GM12878 (cell line): ENCODE data around the gene CSF2. TPM values are rescaled to one million over a fixed set of nuclear protein-coding genes. Genes with fewer than 3 reads are reported as not detected.

Source experiments
- ATAC-seq: fragments of 200-7000 bp; cut with Tn5 transposase; 3 replicates; pipeline ENCODE4 v1.9.1; 2020; ENCODE audit warnings: mild to moderate bottlenecking, moderate library complexity
- BruUV-seq: library from RNA; stranded (reverse); fragments of 400-500 nt; replicated peaks from 2 replicates; lab custom pipeline; 2021; lab: Mats Ljungman, UMichigan
- CTCF ChIA-PET: fragments of 300-600 bp; sonication (Branson Sonifier 250); formaldehyde crosslinking; extraction: SDS; loops from one replicate; lab custom pipeline; 2021; ENCODE audit warnings: inconsistent platforms; lab: Yijun Ruan, JAX
- POLR2A ChIA-PET: fragments of 350-600 bp; formaldehyde crosslinking; extraction: SDS; loops from one replicate; lab custom pipeline; 2021; ENCODE audit warnings: inconsistent platforms; lab: Charles Lee
- RAD21 ChIA-PET: fragments of 300-600 bp; sonication (Branson Sonifier 250); formaldehyde crosslinking; loops from one replicate; lab custom pipeline; 2023; ENCODE audit warnings: antibody characterized with exemption; ENCODE audit not compliant: unreplicated experiment; lab: Charles Lee
- SMC1A ChIA-PET: fragments of 300-600 bp; sonication (Branson Sonifier 250); formaldehyde crosslinking; loops from one replicate; lab custom pipeline; 2023; ENCODE audit not compliant: unreplicated experiment, uncharacterized antibody; lab: Charles Lee
- DNase-seq: peaks from one replicate; pipeline ENCODE4 v3.0.0-alpha.2; 2011; ENCODE audit warnings: low read depth, low spot score
- FAIRE-seq: peaks from 3 replicates; lab custom pipeline; 2011; peaks lifted over from hg19 to GRCh38; lab: Jason Lieb, UNC
- H2AFZ ChIP-seq: 2 replicates; pipeline ENCODE4 v1.6.0; 2011; ENCODE audit warnings: low read depth, low read length, control low read depth; ENCODE audit not compliant: control insufficient read depth
- H3K27ac ChIP-seq: 2 replicates; pipeline ENCODE4 v1.5.1; 2011; ENCODE audit warnings: control low read depth; ENCODE audit not compliant: control insufficient read depth, insufficient read depth
- H3K27me3 ChIP-seq, 2 experiments: replicated peaks in 1 of 2; 2 replicates each; pipeline versions ENCODE4 v1.6.0 to v1.6.1; 2011; ENCODE audit warnings: low read length in 1 of 2; ENCODE audit not compliant: control insufficient read depth in 2 of 2, insufficient read depth in 2 of 2
- H3K36me3 ChIP-seq, 2 experiments: 2 replicates each; pipeline ENCODE4 v1.5.1; 2011; ENCODE audit warnings: low read length in 1 of 2; ENCODE audit not compliant: control insufficient read depth in 2 of 2, insufficient read depth in 2 of 2
- H3K4me1 ChIP-seq: 2 replicates; pipeline ENCODE4 v1.6.1; 2011; ENCODE audit warnings: mild to moderate bottlenecking, low read length, moderate library complexity, mixed read lengths; ENCODE audit not compliant: control insufficient read depth, insufficient read depth
- H3K4me2 ChIP-seq: 2 replicates; pipeline ENCODE4 v1.6.0; 2011; ENCODE audit warnings: control low read depth; ENCODE audit not compliant: control insufficient read depth, insufficient read depth
- H3K4me3 ChIP-seq: fragments of 200-600 bp; sonication (generic); 2 replicates; pipeline ENCODE4 v1.5.1; 2016
- H3K79me2 ChIP-seq: 2 replicates; pipeline ENCODE4 v1.6.0; 2011; ENCODE audit warnings: low read length; ENCODE audit not compliant: control insufficient read depth, insufficient read depth
- H3K9ac ChIP-seq: 2 replicates; pipeline ENCODE4 v1.8.0; 2011; ENCODE audit warnings: low read length, control low read depth, mixed read lengths; ENCODE audit not compliant: control insufficient read depth, insufficient read depth
- H3K9me3 ChIP-seq: replicated peaks from 3 replicates; pipeline ENCODE4 v1.5.1; 2011; ENCODE audit warnings: mild to moderate bottlenecking, low read length; ENCODE audit not compliant: control insufficient read depth, insufficient read depth
- H4K20me1 ChIP-seq: 2 replicates; pipeline ENCODE4 v1.6.0; 2011; ENCODE audit not compliant: control insufficient read depth, insufficient read depth
- BCL3 ChIP-seq: IDR thresholded peaks from 2 replicates; pipeline ENCODE4 v1.6.1; 2011; ENCODE audit warnings: borderline replicate concordance, low read depth, mild to moderate bottlenecking, moderate library complexity, low read length; ENCODE audit not compliant: insufficient read depth, poor library complexity, severe bottlenecking
- CREB1 ChIP-seq: IDR thresholded peaks from 2 replicates; pipeline ENCODE4 v1.6.1; 2012; ENCODE audit warnings: low read depth, mild to moderate bottlenecking, inconsistent platforms
- CTCF ChIP-seq, 3 experiments: IDR thresholded peaks in 2 of 3; conservative IDR thresholded peaks in 1 of 3; 2 replicates each; pipeline ENCODE4 v1.5.1; 2011; ENCODE audit warnings: low read depth in 3 of 3, low read length in 3 of 3, mild to moderate bottlenecking in 3 of 3, control low read depth in 2 of 3, moderate library complexity in 2 of 3, inconsistent platforms in 1 of 3, mixed read lengths in 1 of 3; ENCODE audit not compliant: control insufficient read depth in 2 of 3, insufficient read depth in 1 of 3; ENCODE audit errors: extremely low read depth in 1 of 3
- HDAC2 ChIP-seq: fragments of 200-600 bp; sonication (generic); IDR thresholded peaks from 2 replicates; pipeline ENCODE4 v1.6.1; 2017
- MTA2 ChIP-seq: fragments of 450-650 bp; IDR thresholded peaks from 2 replicates; pipeline ENCODE4 v1.6.1; 2016; ENCODE audit warnings: low read depth, mild to moderate bottlenecking, moderate library complexity
- PAX5 ChIP-seq: IDR thresholded peaks from 2 replicates; pipeline ENCODE4 v1.6.1; 2011; ENCODE audit warnings: low read depth, low read length, borderline replicate concordance
- RELA ChIP-seq: fragments of 450-650 bp; IDR thresholded peaks from 2 replicates; pipeline ENCODE4 v1.8.0; 2014; ENCODE audit warnings: borderline replicate concordance; ENCODE audit not compliant: partially characterized antibody
- REST ChIP-seq: IDR thresholded peaks from 2 replicates; pipeline ENCODE4 v1.6.1; 2012; ENCODE audit warnings: mild to moderate bottlenecking, low read depth, low read length
- TCF12 ChIP-seq: IDR thresholded peaks from 2 replicates; pipeline ENCODE4 v1.6.1; 2011; ENCODE audit warnings: low read depth, mild to moderate bottlenecking, low read length
- ZBTB40 ChIP-seq: fragments of 450-650 bp; IDR thresholded peaks from 2 replicates; pipeline ENCODE4 v1.6.1; 2016; ENCODE audit warnings: mild to moderate bottlenecking, moderate library complexity, borderline replicate concordance
- ZNF207 ChIP-seq: fragments of 450-650 bp; IDR thresholded peaks from 2 replicates; pipeline ENCODE4 v1.6.1; 2014; ENCODE audit warnings: antibody characterized with exemption, mild to moderate bottlenecking, borderline replicate concordance
- WGBS: methylation state at CpG from one replicate; pipeline ENCODE4 v1.1.6; 2016; ENCODE audit warnings: low lambda C conversion rate; ENCODE audit not compliant: insufficient replicate concordance, insufficient coverage; ENCODE audit errors: missing lambda C conversion rate; 5-methylcytosine and 5-hydroxymethylcytosine counted together
- in situ Hi-C: fragments of 300-500 bp; cut with MboI; formaldehyde crosslinking; loops from 9 replicates; pipeline ENCODE4 v1.14.3; 2018; ENCODE audit warnings: mixed read lengths
- intact Hi-C: fragments of 100-400 bp; cut with micrococcal nuclease; formaldehyde crosslinking; loops from one replicate; pipeline ENCODE4 v1.14.2; 2022; ENCODE audit not compliant: unreplicated experiment
- polyA plus RNA-seq, 11 experiments: library from polyadenylated mRNA; depleted of rRNA in 4 of 11; unstranded in 6 of 11; stranded (reverse) in 5 of 11; fragments of >200 nt; fragmentation: Nextera tagmentation in 4 of 11; fragmentation: Illumina TruSeq in 1 of 11; extraction: Ambion mirVana in 4 of 11; extraction: Trizol in 1 of 11; gene quantifications; 1 replicate in 1 of 11; 2 replicates in 10 of 11; pipeline versions ENCODE4 v1.2.1 to v1.2.3, GENCODE V29; 2011 to 2016; ENCODE audit warnings: inconsistent platforms in 2 of 11, missing spikeins in 2 of 11, low read depth in 1 of 11
- total RNA-seq, 4 experiments: library from RNA; depleted of rRNA in 3 of 4; stranded (reverse); fragments of >200 nt in 3 of 4; fragmentation: Illumina TruSeq in 1 of 4; extraction: Trizol in 1 of 4; gene quantifications; 2 replicates each; pipeline versions ENCODE4 v1.2.1 to v1.2.3, GENCODE V29; 2013 to 2021

CSF2 gene
- total and polyA plus RNA-seq, 10 of the 15 experiments (the other 5 are each of a cell fraction or from before 2014, with no cell fraction given), result 0.15 to 2.0 (median 0.69) TPM; not detected in 2

- no peak for FAIRE-seq
- ChIA-PET POLR2A (interaction anchor here (0.6 kb wide), 1 partner anchor 10 kb away, joined by 3 read pairs; no protein-coding TSS in a partner anchor), CTCF (interaction anchor here (0.6 to 5.5 kb wide), 19 partner anchors 9 to 1900 kb away, joined by 3 to 72 read pairs (median 3); partner anchors contain the start of gene CSF2), SMC1A (interaction anchor here (0.7 to 2.7 kb wide), 7 partner anchors 21 to 476 kb away, joined by 3 to 6 read pairs (median 4); no protein-coding TSS in a partner anchor), RAD21 (interaction anchor here (0.8 to 1.6 kb wide), 5 partner anchors 9 to 172 kb away, joined by 3 to 7 read pairs (median 4); partner anchors contain the start of gene CSF2)
- peaks cover 5% of the 10 kb centered on the region; the same call in 1 of the 2 replicates for H4K20me1 ChIP-seq
- WGBS, result 25% methylated on average over 4 of the region's 4 CpGs
- no peak overlapping the region for H3K4me3 ChIP-seq
- no peaks in the 10 kb centered on the region for H3K36me3 ChIP-seq
- H3K27me3 ChIP-seq, result no peaks in the 10 kb centered on the region
- no peaks in the 10 kb centered on the region; the same call in 1 of the 2 replicates for H3K4me1 ChIP-seq
- no TSS peak for BruUV-seq
- DNase-seq, result peak; percentile 8
- H3K27ac ChIP-seq, result no peak overlapping the region
- no peaks in the 10 kb centered on the region for H3K79me2 ChIP-seq
- in situ Hi-C loops, result loop anchor here (5.0 kb wide), 3 partner anchors 67 to 292 kb away; no protein-coding TSS in a partner anchor
- peak; percentile 79 for ATAC-seq
- H3K9me3 ChIP-seq, result no peaks in the 10 kb centered on the region
- H3K9ac ChIP-seq, result no peak overlapping the region
- intact Hi-C loops, result loop anchor here (1.0 to 2.0 kb wide), 6 partner anchors 37 to 435 kb away; no protein-coding TSS in a partner anchor
- H2AFZ ChIP-seq, result no peak overlapping the region
- H3K4me2 ChIP-seq, result no peak overlapping the region
- TF ChIP-seq TCF12 (no peak), REST (no peak), MTA2 (no peak), ZNF207 (no peak), PAX5 (no peak), HDAC2 (no peak), ZBTB40 (no peak), CTCF (IDR thresholded peaks at IDR 0.05 in 2 of 3, conservative IDR thresholded peaks at IDR 0.05 in 1 of 3; ENCODE audit: control insufficient read depth in 2 of 3, extremely low read depth in 1 of 3, insufficient read depth in 1 of 3, low read depth in 3 of 3, low read length in 3 of 3) (peak; percentile 56 to 75 (median 62)), RELA (no peak), CREB1 (no peak), BCL3 (no peak)
These were observed 8.1 kb upstream of the CSF2 start for GRCh38 chr5:132065351-132065937.
